ENCODE data around the gene LRP1-AS.

LRP1-AS gene

DNA sequence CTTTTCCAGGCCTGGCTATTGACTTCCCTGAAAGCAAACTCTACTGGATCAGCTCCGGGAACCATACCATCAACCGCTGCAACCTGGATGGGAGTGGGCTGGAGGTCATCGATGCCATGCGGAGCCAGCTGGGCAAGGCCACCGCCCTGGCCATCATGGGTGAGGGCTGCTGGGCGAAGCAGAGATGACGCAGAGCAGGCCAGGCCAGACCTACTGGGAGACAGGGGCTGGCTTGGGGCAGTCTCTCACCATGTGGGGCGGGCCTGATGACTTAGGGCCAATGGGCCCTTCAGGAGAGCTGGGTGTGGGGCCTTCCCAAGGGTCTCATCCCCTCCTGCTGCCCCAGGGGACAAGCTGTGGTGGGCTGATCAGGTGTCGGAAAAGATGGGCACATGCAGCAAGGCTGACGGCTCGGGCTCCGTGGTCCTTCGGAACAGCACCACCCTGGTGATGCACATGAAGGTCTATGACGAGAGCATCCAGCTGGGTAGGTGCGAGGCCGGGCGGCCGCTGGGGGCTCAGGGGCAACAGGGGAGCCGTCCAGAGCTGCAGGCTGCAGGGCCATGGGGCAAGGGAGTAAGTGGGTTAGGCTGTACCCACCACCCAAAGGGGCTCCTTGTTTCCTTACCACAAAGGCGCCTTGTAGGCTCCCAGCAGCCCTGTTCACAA lies 33.0 kb upstream of the LRP1-AS start:
- no peak for DNase-seq (ENCODE audit: low spot score)

DNA sequence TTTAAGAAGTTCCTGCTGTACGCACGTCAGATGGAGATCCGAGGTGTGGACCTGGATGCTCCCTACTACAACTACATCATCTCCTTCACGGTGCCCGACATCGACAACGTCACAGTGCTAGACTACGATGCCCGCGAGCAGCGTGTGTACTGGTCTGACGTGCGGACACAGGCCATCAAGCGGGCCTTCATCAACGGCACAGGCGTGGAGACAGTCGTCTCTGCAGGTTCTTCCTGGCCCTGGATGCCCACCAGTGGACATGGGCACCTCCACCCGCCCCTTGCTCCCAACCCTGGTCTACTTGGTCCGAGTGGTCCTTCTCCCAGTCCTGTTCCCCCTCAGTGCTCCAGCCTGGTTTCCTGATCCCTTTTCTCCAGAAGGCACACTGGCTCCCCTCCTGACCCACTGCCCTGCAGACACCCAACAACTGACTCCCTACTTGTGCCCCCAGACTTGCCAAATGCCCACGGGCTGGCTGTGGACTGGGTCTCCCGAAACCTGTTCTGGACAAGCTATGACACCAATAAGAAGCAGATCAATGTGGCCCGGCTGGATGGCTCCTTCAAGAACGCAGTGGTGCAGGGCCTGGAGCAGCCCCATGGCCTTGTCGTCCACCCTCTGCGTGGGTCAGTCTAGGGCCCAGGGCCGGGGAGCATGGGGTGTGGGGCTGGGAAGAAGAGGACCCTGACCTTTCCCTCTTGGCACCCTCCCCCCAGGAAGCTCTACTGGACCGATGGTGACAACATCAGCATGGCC lies 32.1 kb upstream of the LRP1-AS start:
- DNase-seq (ENCODE audit: low spot score), result no peak

- DNase-seq (ENCODE audit: low spot score), result no peak
Observed at GRCh38 chr12:57178213-57178612, 30.8 kb upstream of the LRP1-AS start.

DNA sequence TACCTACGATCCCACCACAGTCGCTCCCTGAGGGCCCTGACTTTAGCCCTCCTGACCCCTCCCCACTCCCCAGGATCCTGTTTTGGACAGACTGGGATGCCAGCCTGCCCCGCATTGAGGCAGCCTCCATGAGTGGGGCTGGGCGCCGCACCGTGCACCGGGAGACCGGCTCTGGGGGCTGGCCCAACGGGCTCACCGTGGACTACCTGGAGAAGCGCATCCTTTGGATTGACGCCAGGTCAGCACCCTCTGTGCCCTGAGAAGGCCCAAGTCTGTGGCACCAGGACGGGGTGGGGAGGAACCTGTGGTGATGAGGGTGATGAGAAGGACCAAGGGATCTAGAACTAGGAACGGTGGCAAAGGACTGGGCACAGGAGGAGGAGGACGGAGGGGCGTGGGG lies 29.9 kb upstream of the LRP1-AS start:
- no peak for DNase-seq (ENCODE audit: low spot score)

DNA sequence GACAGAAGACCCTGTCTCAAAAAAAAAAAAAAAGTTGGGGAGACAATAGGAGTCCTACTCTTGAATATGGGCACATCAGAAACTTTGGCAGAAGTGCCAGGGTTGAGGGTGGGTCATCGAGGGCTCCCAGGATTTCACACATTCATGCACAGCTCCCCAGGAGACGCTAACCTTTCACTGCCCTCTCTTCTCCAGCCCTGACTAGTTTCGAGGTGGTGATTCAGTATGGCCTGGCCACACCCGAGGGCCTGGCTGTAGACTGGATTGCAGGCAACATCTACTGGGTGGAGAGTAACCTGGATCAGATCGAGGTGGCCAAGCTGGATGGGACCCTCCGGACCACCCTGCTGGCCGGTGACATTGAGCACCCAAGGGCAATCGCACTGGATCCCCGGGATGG lies 29.4 kb upstream of the LRP1-AS start:
- DNase-seq (ENCODE audit: low spot score), result no peak

DNA sequence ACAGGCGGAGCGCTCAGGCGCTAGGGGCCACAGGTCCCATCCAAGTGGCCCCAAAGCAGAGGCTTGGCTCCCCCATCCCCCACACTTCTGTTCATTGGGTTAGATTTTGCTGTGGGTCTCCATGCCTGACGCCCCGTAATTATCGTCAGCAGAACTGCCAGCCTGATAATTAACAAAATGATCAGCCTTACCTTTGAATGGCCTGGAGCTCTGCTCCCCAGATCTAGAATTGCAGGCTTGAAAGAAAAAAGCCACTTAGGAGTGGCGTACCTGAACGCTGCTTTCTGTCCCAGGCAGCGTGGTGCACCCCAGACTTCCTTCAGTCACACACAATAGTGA lies 28.7 kb upstream of the LRP1-AS start:
- no peak for DNase-seq (ENCODE audit: low spot score)

GRCh38 chr12:57175428-57176138 lies 28.2 kb upstream of the LRP1-AS start:
- peak; percentile 92 for DNase-seq (ENCODE audit: low spot score)

GRCh38 chr12:57173683-57174082 lies 26.3 kb upstream of the LRP1-AS start:
- no peak for DNase-seq (ENCODE audit: low spot score)

DNA sequence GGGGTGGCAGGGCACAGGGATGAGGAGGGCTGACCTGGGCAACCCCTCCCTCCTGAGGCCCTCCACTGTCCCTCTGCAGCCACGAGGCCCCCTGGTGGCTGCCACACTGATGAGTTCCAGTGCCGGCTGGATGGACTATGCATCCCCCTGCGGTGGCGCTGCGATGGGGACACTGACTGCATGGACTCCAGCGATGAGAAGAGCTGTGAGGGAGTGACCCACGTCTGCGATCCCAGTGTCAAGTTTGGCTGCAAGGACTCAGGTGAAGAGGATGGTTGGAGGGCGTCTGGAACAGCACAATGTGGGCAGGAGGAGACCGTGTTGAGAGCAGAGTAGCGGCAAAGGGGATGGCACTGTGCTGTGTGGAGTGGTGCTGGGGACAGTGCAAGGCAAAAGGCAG lies 25.7 kb upstream of the LRP1-AS start:
- DNase-seq (ENCODE audit: low spot score), result peak; percentile 71

DNA sequence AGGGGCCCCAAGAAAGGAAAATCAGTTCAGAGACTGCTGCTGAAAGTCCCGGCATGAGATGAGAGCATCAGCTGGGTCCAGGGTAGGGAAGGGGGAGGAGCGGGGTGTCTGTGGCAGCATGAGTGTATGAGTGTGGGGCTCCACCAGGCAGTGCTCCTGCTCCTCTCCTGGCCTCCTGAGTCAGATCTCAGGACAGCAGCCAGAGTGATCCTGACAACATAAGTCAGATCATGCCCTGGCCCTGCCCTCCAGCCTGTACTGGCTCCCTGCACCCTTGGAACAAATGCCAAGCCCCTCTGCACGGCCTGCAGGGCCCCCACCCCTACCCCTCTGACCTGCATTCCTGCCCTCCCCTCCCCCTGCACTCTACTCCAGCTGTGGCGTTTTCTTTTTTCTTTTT lies 24.2 kb upstream of the LRP1-AS start:
- DNase-seq (ENCODE audit: low spot score), result no peak

DNA sequence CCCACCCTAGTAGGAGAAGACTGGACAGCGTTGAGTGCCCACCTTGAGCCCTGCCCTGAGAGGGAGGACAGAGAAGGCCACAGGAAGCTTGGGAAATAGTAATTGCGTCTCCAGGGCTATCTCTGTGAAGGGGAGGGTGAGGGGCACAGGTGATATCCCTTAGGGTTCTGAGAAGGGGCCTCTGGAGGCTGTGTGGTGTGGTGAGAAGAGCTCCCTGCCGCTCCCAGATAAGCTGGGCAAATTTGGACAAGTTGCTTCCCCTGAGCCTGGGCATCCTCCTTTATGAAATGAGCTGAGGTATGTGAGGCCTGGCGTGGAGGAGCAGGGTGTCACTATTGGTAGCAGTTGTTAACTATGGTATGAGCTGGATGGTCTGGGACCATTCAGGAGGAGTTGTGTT lies 23.5 kb upstream of the LRP1-AS start:
- no peak for DNase-seq (ENCODE audit: low spot score)

DNA sequence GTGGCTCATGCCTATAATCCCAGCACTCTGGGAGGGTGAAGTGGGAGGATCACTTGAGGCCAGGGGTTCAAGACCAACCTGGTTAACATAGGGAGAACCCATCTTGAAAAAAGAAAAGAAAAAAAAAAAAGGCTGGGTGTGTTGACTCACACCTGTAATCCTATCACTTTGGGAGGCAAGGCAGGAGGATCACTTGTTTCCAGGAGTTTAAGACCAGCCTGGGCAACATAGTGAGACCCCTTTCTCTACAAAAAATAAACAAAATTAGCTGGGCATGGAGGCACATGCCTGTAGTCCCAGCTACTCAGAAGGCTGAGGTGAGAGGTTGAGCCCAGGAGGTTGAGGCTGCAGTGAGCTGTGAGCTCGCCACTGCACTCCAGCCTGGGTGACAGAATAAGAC lies 23.0 kb upstream of the LRP1-AS start:
- no peak for DNase-seq (ENCODE audit: low spot score)

GRCh38 chr12:57169969-57170368 lies 22.6 kb upstream of the LRP1-AS start:
- no peak for DNase-seq (ENCODE audit: low spot score)

- DNase-seq (ENCODE audit: low spot score), result no peak
Observed at GRCh38 chr12:57169046-57169795, 21.8 kb upstream of the LRP1-AS start.

- no peak for DNase-seq (ENCODE audit: low spot score)
Observed at GRCh38 chr12:57168058-57168457, 20.6 kb upstream of the LRP1-AS start.

DNA sequence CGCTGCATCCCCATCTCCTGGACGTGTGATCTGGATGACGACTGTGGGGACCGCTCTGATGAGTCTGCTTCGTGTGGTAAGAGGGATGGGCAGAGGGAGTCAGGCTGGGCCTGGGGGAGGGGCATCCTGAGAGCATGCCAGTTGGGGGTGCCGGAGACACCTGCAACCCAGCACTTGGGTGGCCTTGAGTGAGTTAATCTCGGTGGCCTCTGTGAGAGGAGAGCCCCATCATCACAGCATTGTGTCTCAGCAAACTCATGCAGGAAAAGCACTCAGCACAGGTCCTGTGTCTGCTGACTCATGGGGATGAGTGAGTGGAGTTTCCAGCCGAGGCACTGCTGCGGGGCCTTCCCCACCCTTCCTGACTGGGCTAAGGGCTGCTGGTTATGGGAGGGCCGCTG lies 19.6 kb upstream of the LRP1-AS start:
- no peak for DNase-seq (ENCODE audit: low spot score)

GRCh38 chr12:57165741-57166140 lies 18.3 kb upstream of the LRP1-AS start:
- DNase-seq (ENCODE audit: low spot score), result no peak

- no peak for DNase-seq (ENCODE audit: low spot score)
Observed at GRCh38 chr12:57164966-57165625, 17.7 kb upstream of the LRP1-AS start.

GRCh38 chr12:57164454-57164853 lies 17.0 kb upstream of the LRP1-AS start:
- no peak for DNase-seq (ENCODE audit: low spot score)

GRCh38 chr12:57162553-57163125 lies 15.2 kb upstream of the LRP1-AS start:
- DNase-seq (ENCODE audit: low spot score), result no peak

- DNase-seq (ENCODE audit: low spot score), result no peak
Observed at GRCh38 chr12:57161491-57161890, 14.1 kb upstream of the LRP1-AS start.

- no peak for DNase-seq (ENCODE audit: low spot score)
Observed at GRCh38 chr12:57160741-57161140, 13.3 kb upstream of the LRP1-AS start.

Measured in ecto neural progenitor cell (in vitro differentiated cells).